ENCODE measurements around the gene CRYM. TPM values are rescaled to one million over a fixed set of nuclear protein-coding genes. Genes with fewer than 3 reads are reported as not detected.

CRYM gene
- polyA plus RNA-seq, 3 donors, result not detected

DNA sequence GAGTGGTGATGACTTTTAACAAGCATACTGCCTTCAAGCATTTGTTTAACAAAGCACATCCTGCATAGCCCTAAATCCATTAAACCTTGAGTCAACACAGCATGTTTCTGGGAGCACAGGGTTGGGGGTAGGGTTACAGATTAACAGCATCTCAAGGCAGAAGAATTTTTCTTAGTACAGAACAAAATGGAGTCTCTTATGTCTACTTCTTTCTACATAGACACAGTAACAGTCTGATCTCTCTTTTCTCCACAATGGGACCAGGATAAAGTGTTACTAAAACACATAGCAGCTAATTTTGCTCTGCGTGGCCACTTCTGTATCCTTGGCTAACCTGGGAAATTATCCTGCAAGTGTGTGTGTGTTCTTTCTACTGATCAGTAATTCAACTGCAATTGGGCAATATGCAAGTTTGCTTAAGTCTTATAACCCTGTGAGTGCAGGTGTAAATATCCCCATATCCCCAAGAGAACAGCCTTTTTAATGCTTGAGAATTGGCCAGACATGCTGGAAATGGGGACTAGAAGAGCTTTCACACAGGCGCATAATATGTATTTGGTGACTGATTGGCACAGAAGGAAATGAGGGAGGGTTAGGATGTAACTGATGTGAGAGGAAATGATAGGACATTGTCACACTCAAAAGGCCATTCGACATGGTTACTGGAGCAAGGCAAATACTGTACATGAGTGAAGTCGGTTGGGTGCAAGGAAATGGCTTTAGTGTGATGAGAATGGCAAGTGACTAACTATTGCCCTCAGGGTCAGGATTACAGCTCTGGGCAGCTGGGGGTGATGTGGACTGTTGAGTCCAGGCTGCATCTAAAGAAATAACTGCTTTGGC lies 55.4 kb downstream of the CRYM start:
- Mint-ChIP-seq H3K4me1 (peaks cover under 1% of the 10 kb centered on the region), H3K27me3 (ENCODE audit: low read depth in 3 of 3) (peaks cover 10 to 37% (median 25%) of the 10 kb centered on the region in 3 donors), H3K36me3 (no peaks in the 10 kb centered on the region), H3K27ac (no peak overlapping the region), H3K9me3 (no peaks in the 10 kb centered on the region), H3K4me3 (no peak overlapping the region)
- 87% methylated on average over 3 of the region's 4 CpGs for WGBS (ENCODE audit: insufficient coverage)
- Histone ChIP-seq H3K36me3 (replicated peaks in 1 of 2; ENCODE audit: control insufficient read depth in 1 of 2, insufficient read depth in 2 of 2, low read length in 2 of 2) (no peaks in the 10 kb centered on the region), H3K9me3 (replicated peaks in 1 of 2; ENCODE audit: control insufficient read depth in 1 of 2, insufficient read depth in 1 of 2, low read length in 2 of 2) (no peaks in the 10 kb centered on the region), H3K27ac (ENCODE audit: low read depth in 1 of 2, low read length in 2 of 2) (no peak overlapping the region), H4K20me1 (ENCODE audit: insufficient read depth, low read length) (no peaks in the 10 kb centered on the region), H3K4me1 (ENCODE audit: control insufficient read depth in 1 of 2, insufficient read depth in 2 of 2, low read length in 2 of 2) (no peaks in the 10 kb centered on the region), H3K4me3 (replicated peaks in 1 of 3; ENCODE audit: low read depth in 2 of 3, low read length in 3 of 3) (no peak overlapping the region), H3K9ac (ENCODE audit: insufficient read depth, low read length, poor library complexity, severe bottlenecking) (no peak overlapping the region), H3K4me2 (replicated peaks; ENCODE audit: extremely low read depth, low read length, poor library complexity, severe bottlenecking) (no peak overlapping the region), H3K27me3 (ENCODE audit: control insufficient read depth in 2 of 2, insufficient read depth in 2 of 2, low read length in 2 of 2) (peaks cover 2 to 21% of the 10 kb centered on the region in 2 donors), H2AFZ (ENCODE audit: insufficient read depth, low read depth, low read length, poor library complexity, severe bottlenecking) (no peak overlapping the region), H3K79me2 (ENCODE audit: insufficient read depth, low read length) (no peaks in the 10 kb centered on the region)
- TF ChIP-seq, protein P1, sequence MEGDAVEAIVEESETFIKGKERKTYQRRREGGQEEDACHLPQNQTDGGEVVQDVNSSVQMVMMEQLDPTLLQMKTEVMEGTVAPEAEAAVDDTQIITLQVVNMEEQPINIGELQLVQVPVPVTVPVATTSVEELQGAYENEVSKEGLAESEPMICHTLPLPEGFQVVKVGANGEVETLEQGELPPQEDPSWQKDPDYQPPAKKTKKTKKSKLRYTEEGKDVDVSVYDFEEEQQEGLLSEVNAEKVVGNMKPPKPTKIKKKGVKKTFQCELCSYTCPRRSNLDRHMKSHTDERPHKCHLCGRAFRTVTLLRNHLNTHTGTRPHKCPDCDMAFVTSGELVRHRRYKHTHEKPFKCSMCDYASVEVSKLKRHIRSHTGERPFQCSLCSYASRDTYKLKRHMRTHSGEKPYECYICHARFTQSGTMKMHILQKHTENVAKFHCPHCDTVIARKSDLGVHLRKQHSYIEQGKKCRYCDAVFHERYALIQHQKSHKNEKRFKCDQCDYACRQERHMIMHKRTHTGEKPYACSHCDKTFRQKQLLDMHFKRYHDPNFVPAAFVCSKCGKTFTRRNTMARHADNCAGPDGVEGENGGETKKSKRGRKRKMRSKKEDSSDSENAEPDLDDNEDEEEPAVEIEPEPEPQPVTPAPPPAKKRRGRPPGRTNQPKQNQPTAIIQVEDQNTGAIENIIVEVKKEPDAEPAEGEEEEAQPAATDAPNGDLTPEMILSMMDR (IDR thresholded peaks at IDR 0.05), result no peak
- intact Hi-C loops (cut with micrococcal nuclease), result no loop called here
- no peak for DNase-seq

GRCh38 chr16:21219551-21219950 lies 58.5 kb downstream of the CRYM start:
- H2AFZ ChIP-seq (ENCODE audit: insufficient read depth, low read depth, low read length, poor library complexity, severe bottlenecking), result no peak overlapping the region
- no peaks in the 10 kb centered on the region for H4K20me1 ChIP-seq (ENCODE audit: insufficient read depth, low read length)
- Mint-ChIP-seq H3K27ac (no peak overlapping the region), H3K36me3 (no peaks in the 10 kb centered on the region), H3K9me3 (no peaks in the 10 kb centered on the region), H3K4me3 (no peak overlapping the region), H3K4me1 (no peaks in the 10 kb centered on the region), H3K27me3 (ENCODE audit: low read depth in 3 of 3) (peaks cover 13 to 31% (median 26%) of the 10 kb centered on the region in 3 donors)
- intact Hi-C loops (cut with micrococcal nuclease), result no loop called here
- H3K9me3 ChIP-seq (replicated peaks in 1 of 2; ENCODE audit: control insufficient read depth in 1 of 2, insufficient read depth in 1 of 2, low read length in 2 of 2), result no peaks in the 10 kb centered on the region
- no peaks in the 10 kb centered on the region for H3K79me2 ChIP-seq (ENCODE audit: insufficient read depth, low read length)
- no peak overlapping the region for H3K4me2 ChIP-seq (replicated peaks; ENCODE audit: extremely low read depth, low read length, poor library complexity, severe bottlenecking)
- H3K4me3 ChIP-seq (replicated peaks in 1 of 3; ENCODE audit: low read depth in 2 of 3, low read length in 3 of 3), result no peak overlapping the region
- H3K9ac ChIP-seq (ENCODE audit: insufficient read depth, low read length, poor library complexity, severe bottlenecking), result no peak overlapping the region
- TF ChIP-seq, protein P1 (IDR thresholded peaks at IDR 0.05), result no peak
- DNase-seq, result no peak
- no peaks in the 10 kb centered on the region for H3K4me1 ChIP-seq (ENCODE audit: control insufficient read depth in 1 of 2, insufficient read depth in 2 of 2, low read length in 2 of 2)
- peaks cover 2 to 21% of the 10 kb centered on the region in 2 donors for H3K27me3 ChIP-seq (ENCODE audit: control insufficient read depth in 2 of 2, insufficient read depth in 2 of 2, low read length in 2 of 2)
- no CpG with 5 or more reads among the region's 2 CpGs for WGBS (ENCODE audit: insufficient coverage)
- no peak overlapping the region for H3K27ac ChIP-seq (ENCODE audit: low read depth in 1 of 2, low read length in 2 of 2)
- H3K36me3 ChIP-seq (replicated peaks in 1 of 2; ENCODE audit: control insufficient read depth in 1 of 2, insufficient read depth in 2 of 2, low read length in 2 of 2), result no peaks in the 10 kb centered on the region
